Stimulated activated CD8-positive, alpha-beta memory T cell treated with anti-CD3 and anti-CD28 coated beads, Interleukin-12 subunit alpha, Interleukin-12 subunit beta, amount 100 ng/mL, for 24 hours (primary cell): Measurements from ENCODE around the gene EPHA3.

ENCODE experiments used
- DNase-seq: peaks from one replicate; pipeline ENCODE4 v3.0.0-alpha.2; 2020; ENCODE audit errors: extremely low read depth

Gene EPHA3

DNA sequence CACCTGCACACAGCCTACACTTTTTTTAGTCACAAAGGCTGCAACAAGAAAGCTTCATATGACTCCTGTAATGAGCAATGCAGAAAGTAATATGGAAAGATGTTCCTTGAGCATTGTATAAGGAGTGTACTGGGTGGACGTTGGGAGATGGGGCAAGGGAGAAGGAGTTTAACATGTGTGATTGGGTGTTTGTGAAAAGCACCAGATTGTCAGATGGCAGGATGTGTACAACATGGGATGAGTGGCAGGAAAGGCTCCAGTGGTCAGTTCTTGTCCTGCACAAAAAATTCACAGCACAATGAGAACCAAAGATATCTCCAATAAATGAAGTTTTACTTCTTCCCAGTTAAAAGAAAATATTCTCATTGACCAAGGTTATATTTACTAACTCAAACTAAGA is 255.1 kb downstream of the EPHA3 start:
- DNase-seq = no peak

DNA sequence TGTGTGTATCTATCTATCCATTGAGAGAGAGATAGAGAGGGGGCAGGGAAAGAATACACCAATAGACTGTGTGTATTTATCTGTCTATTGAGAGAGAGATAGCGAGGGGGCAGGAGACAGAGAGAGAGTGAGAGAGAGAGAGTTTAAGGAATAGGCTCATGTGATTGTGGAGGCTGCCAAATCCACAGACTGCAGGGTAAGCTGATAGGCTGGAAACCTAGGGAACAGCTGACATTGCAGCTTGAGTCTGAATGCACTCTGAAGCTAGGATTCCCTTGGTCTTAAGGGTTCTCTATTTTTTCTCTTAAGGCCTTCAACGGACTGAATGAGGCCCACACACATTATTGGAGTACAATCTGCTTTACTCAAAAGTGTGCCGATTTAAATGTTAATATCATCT is 255.8 kb downstream of the EPHA3 start:
- no peak for DNase-seq

DNA sequence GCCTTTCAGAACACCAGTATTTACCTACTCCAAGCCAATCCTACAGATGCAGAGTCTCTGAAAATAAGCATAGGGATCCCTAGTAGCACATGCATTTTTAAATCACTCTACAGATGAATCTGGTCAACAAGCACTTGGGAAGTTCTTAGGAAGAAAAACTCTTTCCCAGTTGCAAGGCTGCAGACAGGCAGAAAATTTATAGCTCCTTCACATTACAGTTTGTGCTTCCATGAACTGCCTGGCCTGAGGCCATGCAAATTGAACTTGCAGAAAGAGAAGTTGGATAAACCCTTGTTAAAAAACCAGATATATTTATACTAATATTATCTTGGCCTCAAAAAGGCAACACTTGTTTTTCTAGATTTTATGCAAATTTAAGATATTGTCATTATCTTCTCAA is 256.9 kb downstream of the EPHA3 start:
- DNase-seq = no peak

DNA sequence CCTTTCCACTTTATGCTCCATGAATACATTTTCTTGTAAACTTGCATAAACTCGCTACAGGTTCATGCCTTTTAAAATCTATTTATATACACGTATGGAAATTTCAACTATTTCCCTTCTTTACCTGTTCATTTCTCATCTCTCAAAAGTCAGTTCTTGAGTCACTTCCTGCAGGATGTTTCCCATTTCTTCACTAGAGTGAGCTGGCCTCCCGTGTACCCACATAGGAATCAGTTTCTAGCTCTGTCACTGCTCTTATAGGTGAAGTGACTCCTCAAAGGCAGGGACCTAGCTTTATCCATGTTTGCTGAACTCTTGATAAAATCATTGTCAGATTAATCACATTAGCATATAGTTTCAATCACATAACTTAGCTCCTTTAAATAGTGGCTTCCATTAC is 259.7 kb downstream of the EPHA3 start:
- DNase-seq = no peak

DNA sequence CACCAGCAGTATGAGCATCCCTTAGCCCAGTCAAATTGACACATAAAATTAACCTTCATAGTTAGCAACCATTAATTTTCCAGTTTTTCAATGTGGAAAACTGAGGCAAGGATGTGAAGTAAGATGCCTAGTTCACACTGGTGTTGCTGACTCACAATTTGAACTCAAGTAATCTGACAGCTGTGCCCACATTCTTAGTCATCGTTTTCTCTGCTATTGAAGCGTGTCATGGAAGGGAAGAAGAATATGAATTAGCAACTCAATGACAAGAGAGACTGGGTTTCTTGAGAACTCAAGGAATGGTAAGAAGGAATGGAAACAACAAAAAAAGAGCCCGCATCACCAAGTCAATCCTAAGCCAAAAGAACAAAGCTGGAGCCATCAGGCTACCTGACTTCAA is 261.4 kb downstream of the EPHA3 start:
- DNase-seq = no peak

DNA sequence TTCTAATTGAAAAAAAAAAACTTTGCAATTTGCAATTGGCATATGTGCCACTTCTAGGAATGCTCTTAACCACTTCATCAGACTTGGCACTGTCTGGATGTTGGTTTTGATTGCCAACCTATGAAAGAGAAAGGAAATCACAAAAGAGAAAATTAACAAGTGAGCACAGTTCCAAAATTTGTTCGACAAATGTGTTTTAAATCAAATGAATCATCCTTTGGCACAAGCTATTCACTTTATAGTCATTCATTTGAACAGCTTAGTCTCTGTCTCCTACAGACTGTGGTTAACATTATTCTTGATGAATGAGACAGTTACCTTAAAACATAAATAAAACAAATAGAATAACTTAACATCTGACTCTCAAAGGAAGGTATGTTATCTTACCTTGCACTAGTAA is 265.0 kb downstream of the EPHA3 start:
- no peak for DNase-seq

DNA sequence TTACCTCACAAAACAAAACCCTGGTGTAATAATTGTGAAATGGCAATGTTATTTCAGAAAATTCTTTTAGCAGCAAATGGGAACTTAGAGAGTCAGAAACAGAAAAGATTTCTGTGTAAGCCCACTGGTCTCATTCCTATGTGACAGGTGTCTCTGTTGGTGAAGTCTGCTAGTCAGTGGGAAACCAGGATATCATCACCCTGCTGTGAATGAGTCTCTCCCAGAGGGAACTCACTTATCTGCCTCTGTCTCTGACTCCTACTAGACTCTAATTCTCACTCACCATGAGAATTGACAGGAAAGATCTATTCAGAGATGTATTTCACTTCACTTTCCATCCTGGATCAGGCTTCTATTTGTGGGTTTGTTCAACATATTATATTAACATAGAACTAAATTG is 266.0 kb downstream of the EPHA3 start:
- DNase-seq = no peak

DNA sequence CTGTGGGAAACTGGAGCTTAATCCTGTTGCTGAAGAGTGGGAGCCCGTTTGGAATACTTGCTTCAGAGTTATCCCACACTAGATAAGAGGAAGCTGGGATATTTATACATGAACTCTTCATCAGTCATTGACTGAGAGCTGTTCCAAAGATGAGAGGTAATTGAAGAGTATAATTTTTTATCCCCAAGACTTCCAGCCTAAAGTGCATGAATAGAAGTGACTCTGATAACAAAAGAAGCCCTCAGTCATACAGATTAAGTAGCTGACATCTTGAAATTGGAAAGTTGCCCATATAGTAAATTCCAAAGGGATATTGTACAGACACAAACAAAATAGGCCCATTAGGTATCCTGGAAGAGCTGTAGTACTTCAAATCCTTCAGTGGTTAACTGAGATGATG is 268.0 kb downstream of the EPHA3 start:
- DNase-seq = no peak

DNA sequence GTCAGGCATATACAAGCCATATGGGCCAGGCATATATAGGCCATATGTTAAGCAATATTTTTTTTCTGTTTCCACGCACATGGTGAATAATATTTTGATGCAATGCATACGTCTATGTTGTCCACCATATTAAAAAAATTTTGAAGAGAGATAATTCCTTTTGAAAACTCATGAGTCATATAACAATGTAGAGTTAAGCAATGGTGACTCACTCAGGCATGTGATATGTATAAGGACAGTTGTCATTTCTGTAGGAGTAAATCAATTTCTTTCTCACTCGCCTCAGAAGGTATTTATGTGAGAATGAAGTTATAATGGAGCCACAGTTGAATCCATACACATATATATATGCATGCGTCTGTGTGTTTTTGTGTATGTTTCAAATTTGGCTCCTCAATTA is 272.6 kb downstream of the EPHA3 start:
- no peak for DNase-seq

DNA sequence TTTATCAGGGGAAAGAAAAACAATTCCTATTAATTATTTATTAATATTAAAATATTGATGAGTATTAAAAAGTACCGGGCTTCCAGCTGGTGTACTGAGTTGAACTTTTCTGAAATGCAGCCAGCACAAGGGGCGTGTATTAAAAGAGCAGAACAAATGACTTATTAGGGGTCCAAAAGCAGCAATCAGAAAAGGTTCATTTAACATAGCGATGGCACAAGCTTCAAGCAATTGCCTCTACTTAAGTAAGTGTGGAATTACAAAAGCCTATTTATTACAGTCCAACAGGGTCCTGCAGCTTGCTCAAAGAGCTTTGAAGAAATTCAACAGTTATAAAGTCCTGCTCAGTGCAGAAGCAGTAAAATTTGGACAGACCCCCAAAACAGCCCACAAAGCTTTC is 285.6 kb downstream of the EPHA3 start:
- DNase-seq = no peak

DNA sequence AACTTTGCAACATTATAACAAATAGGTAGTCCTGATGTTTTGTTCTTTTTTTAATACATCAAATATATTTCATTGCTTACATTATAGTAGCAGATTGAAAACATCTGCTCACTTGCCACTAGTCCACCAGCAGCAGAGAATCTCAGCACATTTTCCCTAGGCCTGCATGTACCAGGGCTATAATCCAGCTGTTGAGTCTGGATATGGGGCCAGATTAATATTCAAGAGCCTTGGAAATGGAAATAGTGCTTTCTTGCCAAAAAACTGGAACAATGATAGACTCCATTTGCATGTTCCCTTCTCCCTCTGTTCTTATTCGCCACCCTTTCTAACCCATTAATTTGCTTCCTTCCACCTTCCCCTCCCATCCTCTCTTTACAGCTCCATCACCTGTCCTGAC is 288.0 kb downstream of the EPHA3 start:
- DNase-seq = no peak

DNA sequence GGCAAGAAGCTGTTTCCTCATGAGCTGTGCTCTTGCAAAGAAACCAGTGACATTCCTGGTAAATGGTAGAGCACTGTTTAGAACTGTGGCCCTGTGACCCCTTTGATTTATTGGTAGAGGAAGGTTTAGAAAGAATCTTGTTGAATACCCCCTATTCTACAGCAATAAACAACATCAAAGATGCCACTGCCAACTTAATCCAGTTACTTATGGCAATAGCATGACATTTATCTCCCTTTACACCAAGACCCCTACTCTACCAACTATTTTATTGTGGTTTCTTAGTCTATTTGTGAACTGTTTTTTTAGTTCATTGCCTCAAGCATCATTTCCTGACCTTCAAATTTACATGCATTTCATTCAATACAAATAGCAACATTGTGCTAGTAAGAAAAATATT is 288.6 kb downstream of the EPHA3 start:
- DNase-seq = no peak

DNA sequence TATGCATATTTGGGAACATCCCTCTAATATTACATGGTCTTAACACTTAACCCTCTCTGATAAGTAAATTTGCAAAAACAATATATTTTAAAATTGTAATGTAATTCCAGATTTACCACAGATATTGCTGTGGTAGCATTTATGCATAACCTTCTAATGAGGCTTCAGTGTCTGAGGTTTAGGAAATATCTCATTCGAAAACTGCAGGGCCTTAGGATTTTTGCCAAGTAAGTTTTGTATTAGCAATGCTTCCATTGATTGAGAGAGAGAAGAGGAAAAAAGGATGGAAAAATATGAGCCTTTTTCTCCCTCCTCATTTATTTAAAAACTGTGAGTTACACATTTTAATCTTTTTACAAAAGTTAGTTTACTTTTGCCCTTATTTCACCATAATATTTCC is 294.6 kb downstream of the EPHA3 start:
- no peak for DNase-seq

DNA sequence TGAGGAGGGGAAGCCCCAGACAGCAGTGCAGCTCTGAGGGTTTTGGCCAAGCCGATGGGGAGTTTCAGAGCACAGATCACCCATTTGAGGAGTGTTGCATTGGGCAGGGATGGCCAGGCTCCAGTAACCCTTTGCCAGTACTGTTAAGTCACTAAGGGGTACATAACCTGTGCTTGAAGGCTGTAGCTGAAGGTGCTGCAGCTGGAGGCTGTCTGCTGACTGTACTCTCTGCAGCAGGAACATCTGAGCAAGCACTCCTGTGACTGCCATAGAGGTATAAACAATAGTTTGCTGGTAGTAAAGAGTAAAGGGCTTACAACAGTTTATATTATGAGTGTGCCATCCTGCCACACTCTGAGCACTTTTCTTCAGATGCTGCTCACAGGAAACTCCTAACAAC is 297.8 kb downstream of the EPHA3 start:
- no peak for DNase-seq

DNA sequence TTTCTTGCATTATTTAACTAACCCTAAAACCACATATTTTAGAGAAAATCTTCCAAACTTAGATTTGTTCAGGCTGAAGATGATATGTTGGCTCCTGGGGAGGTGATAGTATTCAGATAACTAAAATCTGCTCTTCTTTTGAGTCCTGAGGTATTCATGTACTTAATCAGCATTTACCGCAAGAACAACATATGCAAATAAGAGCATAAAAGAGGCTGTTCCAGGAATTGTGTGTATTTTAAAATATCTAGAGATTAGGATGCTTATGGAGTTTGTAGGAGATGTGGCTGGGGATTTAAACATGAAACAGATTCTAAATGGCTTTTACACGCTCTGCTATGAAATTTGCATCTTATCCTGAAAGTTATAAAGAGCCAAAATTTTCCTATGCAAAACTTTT is 298.2 kb downstream of the EPHA3 start:
- no peak for DNase-seq

DNA sequence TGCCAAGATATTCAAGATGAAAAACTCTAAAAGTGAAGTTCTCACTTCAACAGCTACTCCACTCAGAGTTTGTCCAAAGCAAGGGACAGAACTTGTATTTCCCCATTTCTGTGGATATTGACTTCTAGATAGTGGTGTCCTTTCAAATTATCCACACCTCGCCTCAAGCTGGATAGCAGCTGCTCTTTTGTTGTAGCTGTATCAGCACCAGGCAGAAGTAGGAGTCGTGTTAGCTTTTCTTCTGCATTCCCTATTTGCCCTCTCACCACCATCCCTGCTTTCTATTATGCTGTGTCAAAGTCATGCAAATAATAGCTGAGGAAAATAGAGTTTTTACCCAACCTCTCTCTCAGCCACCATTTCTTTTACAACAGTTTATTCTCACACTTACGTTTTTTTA is 303.8 kb downstream of the EPHA3 start:
- DNase-seq = no peak

DNA sequence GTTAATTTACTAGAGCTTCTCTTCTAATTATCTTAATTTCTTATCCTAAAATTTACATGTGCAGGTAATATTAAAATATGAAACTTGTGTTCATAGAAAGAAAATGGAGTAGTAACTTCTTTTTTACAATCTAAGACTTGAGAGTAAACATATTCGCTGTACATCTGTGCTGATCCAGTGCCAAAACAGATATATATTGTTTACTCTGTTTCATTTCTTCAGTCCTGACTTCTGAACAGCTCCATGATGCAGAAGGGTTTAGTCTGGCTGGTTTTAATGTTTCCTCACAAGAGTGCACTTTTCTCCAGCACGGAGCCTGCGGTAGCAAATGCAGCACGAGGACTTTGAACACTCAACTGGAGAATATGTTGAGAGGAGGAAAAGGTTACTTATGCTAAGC is 306.8 kb downstream of the EPHA3 start:
- DNase-seq = no peak

DNA sequence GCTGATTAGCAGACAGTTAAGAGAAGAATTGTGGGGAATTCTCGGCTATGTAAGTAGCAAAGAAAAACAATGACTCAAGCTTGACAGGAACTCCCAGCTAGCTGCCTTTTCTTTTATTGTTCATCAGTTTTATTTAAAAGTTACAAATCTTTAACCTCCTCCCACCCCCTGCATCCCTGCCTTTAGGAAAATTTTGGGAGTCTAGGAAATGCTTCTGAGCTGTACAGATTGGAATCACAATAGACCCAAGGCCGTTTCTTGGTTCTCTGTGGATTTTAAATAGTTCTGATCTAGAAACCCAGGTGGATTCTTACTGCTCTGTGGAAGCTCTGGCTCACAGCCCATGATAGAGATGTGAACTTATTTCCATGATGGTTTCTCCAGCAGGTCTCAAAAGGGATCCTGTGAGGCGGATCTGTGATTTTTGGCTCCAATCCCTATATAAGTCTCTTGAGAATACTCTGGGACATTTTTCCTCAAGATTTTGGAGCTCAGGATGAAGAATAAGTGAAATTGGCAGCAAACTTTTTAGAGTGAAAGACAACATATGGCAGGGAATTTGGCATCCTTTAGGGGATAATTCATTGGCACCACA is 312.3 kb downstream of the EPHA3 start:
- DNase-seq = no peak

DNA sequence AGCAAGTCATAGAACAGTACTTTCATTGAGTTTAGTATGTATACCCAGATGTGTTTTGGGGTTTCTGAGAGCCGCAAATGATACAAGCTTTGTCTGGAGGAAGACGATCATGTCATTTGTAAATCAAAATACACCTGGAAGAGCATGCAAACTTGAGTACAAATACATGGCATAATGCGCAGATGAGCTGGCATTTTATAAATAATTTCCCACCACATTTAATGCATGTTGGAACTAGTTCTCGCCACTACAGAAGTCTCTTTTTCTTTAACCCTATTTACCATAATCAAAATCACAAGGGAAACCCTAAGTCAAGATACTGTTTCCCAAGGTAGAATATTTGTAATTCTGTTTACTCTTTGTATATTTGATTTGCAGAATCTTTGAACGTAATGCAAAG is 318.6 kb downstream of the EPHA3 start:
- no peak for DNase-seq

DNA sequence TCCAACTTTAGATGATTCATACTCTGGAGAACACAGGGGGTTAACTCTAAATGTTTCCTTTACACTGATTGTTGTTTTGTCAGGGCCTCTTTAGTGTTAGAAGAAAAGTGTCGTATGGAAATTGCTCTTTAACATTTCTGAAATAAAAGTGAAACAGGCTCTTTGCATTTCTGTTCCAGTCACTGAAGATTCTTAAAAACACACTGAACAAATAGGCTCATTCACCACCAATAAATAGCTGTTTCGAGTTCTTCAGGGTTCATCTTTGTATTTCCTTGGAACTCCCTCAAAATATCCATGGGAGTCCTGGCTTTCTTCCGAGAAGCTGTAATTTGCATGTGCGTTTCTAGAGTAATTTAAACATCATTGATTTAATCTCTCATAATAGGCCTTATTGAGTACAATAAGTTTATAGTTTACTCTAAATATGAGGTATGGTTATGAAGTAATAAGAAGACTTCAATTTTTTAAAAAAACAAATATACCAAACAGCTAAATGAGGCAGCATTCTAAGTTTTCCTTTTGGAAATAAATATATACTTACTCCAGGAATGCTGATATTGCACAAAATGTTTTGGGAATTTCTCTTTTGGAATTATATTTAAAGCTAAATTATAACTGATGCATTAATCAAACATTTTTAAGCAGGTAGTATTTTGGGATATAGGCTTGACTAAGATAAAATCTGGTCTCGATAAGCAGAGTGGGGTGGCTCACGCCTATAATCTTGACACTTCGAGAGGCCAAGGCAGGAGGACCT is 327.4 kb downstream of the EPHA3 start:
- DNase-seq = no peak

DNA sequence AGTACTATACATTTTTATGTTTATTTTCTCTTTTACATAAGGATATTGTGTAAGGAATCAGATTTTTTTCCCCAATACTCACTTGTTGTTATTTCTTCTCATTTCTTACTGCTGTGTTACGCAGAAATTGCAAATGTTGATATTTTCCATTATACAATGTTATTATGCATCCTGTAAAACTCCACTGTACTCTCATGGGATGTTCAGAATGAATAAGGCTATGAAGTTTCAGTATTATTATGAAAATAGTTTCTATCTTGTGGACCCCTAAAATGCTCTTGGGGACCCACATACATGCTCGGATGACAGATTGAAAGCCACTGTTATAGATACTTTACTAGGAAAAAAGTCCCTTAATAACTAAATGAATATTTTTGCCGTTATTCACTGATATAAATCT is 329.4 kb downstream of the EPHA3 start:
- no peak for DNase-seq

DNA sequence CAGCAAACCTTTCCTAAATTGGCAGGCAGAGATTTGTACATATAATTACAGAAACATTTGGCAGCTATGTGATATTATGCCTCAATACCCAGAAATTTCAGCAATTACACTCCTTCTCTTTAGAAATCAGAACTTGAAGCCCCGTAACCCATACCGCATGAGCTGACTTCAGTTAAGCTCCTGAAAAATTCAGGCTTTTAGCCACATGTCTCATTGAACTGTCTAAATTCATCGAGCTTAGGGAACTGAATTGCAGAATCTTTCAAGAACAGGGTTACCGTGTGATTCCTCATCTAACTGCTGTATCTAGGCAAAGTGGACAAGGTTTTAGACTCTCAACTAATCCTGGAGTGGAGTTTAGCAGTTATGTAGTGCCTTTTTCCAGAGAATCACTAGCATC is 333.0 kb downstream of the EPHA3 start:
- no peak for DNase-seq

DNA sequence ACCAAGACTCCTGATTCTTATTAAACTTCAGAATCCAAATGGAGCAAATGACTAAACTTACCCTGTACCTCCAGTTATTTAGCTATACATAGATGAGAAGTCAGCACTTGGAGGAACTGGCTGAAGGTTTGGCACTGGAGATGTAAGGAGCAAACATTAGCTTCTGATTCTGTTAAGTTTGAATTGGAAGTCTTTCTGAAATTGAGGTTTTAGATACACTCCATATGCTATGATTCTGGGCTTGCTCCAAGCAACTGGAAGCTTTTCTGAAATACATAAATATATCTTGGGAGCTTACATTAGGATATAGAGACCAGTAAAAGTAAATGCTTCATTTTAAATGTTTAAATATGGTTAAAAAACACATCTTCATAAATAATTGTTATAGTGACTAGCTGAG is 333.7 kb downstream of the EPHA3 start:
- no peak for DNase-seq

DNA sequence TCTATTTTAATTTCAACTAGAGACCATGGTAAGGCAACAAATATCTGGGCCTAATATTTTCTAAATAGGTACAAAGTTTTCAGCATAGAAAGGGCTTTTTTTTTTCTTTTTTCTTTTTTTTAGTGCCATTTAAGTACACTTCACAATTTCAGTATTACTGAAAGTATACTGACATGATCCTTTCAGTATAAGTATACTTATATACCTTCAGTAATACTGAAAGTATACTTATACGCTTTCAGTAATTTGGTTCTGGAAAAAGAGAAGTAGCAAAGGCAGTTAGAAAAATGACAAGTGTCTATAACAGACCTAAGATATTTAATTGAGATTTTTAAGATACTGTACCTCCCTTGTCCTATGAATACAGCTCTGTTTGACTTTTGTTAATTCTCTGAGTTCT is 339.2 kb downstream of the EPHA3 start:
- DNase-seq = no peak
